IPS-18c (cell line): Measurements from ENCODE around the gene TENM3.
"Not testable (repeated sequence)": the region's sequence is repeated elsewhere in the genome, so short reads cannot be mapped to it uniquely, and the experiment has no call there.

Experiments
- H3K4me3 ChIP-seq: 2 replicates; pipeline ENCODE4 v1.7.0; 2013; ENCODE audit warnings: low read depth, mild to moderate bottlenecking, low read length, moderate library complexity; ENCODE audit not compliant: insufficient read depth
- H3K9me3 ChIP-seq: one replicate; pipeline ENCODE4 v1.6.1; 2013; ENCODE audit warnings: mild to moderate bottlenecking, low read length, moderate library complexity; ENCODE audit not compliant: control insufficient read depth, insufficient read depth

The TENM3 gene

GRCh38 chr4:182243204-182243603, at the start of gene TENM3:
TENM3 (plus strand) TSS chr4:182243402; CDS start chr4:182324021, 80,619 bp downstream.
- not testable (repeated sequence) for H3K4me3 ChIP-seq, H3K9me3 ChIP-seq

- Histone ChIP-seq H3K9me3 (no peaks in the 10 kb centered on the region), H3K4me3 (no peak overlapping the region)
These were observed 48.9 kb upstream of the TENM3 start for GRCh38 chr4:182194091-182194824.

- no peak overlapping the region for H3K4me3 ChIP-seq
- H3K9me3 ChIP-seq, result no peaks in the 10 kb centered on the region
These were observed 45.6 kb upstream of the TENM3 start for GRCh38 chr4:182197611-182198010.

- Histone ChIP-seq H3K9me3 (no peaks in the 10 kb centered on the region), H3K4me3 (no peak overlapping the region)
These were observed 41.3 kb upstream of the TENM3 start for GRCh38 chr4:182201871-182202270.

- Histone ChIP-seq H3K9me3 (no peaks in the 10 kb centered on the region), H3K4me3 (no peak overlapping the region)
These were observed 40.6 kb upstream of the TENM3 start for GRCh38 chr4:182202650-182203049.

GRCh38 chr4:182203872-182204411, 39.3 kb upstream of the TENM3 start:
- Histone ChIP-seq H3K4me3 (no peak overlapping the region), H3K9me3 (no peaks in the 10 kb centered on the region)

GRCh38 chr4:182205306-182205705, 37.9 kb upstream of the TENM3 start:
- Histone ChIP-seq H3K9me3 (no peaks in the 10 kb centered on the region), H3K4me3 (no peak overlapping the region)

GRCh38 chr4:182206266-182206665, 36.9 kb upstream of the TENM3 start:
- H3K4me3 ChIP-seq, result no peak overlapping the region
- H3K9me3 ChIP-seq, result no peaks in the 10 kb centered on the region

- Histone ChIP-seq H3K4me3 (no peak overlapping the region), H3K9me3 (no peaks in the 10 kb centered on the region)
These were observed 36.3 kb upstream of the TENM3 start for GRCh38 chr4:182206916-182207315.

GRCh38 chr4:182207830-182208396, 35.3 kb upstream of the TENM3 start:
- H3K4me3 ChIP-seq, result no peak overlapping the region
- H3K9me3 ChIP-seq, result no peaks in the 10 kb centered on the region

- no peaks in the 10 kb centered on the region for H3K9me3 ChIP-seq
These were observed 34.6 kb upstream of the TENM3 start for GRCh38 chr4:182208526-182209050.

GRCh38 chr4:182212211-182212761, 30.9 kb upstream of the TENM3 start:
- Histone ChIP-seq H3K9me3 (no peaks in the 10 kb centered on the region), H3K4me3 (no peak overlapping the region)

More at GRCh38 chr4:182208526-182209050, 34.6 kb upstream of the TENM3 start:
- no peak overlapping the region for H3K4me3 ChIP-seq

GRCh38 chr4:182213004-182213403, 30.2 kb upstream of the TENM3 start:
- Histone ChIP-seq H3K4me3 (no peak overlapping the region), H3K9me3 (no peaks in the 10 kb centered on the region)

- H3K4me3 ChIP-seq, result no peak overlapping the region
- no peaks in the 10 kb centered on the region for H3K9me3 ChIP-seq
These were observed 28.1 kb upstream of the TENM3 start for GRCh38 chr4:182215148-182215547.

- no peaks in the 10 kb centered on the region for H3K9me3 ChIP-seq
- H3K4me3 ChIP-seq, result no peak overlapping the region
These were observed 27.2 kb upstream of the TENM3 start for GRCh38 chr4:182216005-182216404.

- H3K9me3 ChIP-seq, result no peaks in the 10 kb centered on the region
- H3K4me3 ChIP-seq, result no peak overlapping the region
These were observed 23.7 kb upstream of the TENM3 start for GRCh38 chr4:182219411-182220056.

- no peaks in the 10 kb centered on the region for H3K9me3 ChIP-seq
- H3K4me3 ChIP-seq, result no peak overlapping the region
These were observed 21.2 kb upstream of the TENM3 start for GRCh38 chr4:182221987-182222386.
